Progenitor cell of endocrine pancreas (in vitro differentiated cells): ENCODE measurements around the gene AHCYL1. TPM values are rescaled to one million over a fixed set of nuclear protein-coding genes. Genes with fewer than 3 reads are reported as not detected.

ENCODE experiments used
- DNase-seq: peaks from one replicate; pipeline ENCODE4 v3.0.0; 2021; ENCODE audit warnings: low spot score; ENCODE audit not compliant: unreplicated experiment
- H3K27ac Mint-ChIP-seq: 2 replicates; pipeline ENCODE4 v1.8.0; 2021; ENCODE audit warnings: mild to moderate bottlenecking, moderate library complexity, mixed read lengths
- H3K27me3 Mint-ChIP-seq: 2 replicates; pipeline ENCODE4 v1.8.0; 2021; ENCODE audit warnings: mixed read lengths
- H3K36me3 Mint-ChIP-seq: 2 replicates; pipeline ENCODE4 v1.8.0; 2022; ENCODE audit warnings: mixed read lengths; ENCODE audit not compliant: insufficient read depth
- H3K4me1 Mint-ChIP-seq: 2 replicates; pipeline ENCODE4 v1.8.0; 2021; ENCODE audit warnings: low read depth, mixed read lengths
- H3K4me3 Mint-ChIP-seq: 2 replicates; pipeline ENCODE4 v1.8.0; 2021; ENCODE audit warnings: low read depth, mild to moderate bottlenecking, moderate library complexity, mixed read lengths
- H3K9me3 Mint-ChIP-seq: 2 replicates; pipeline ENCODE4 v1.8.0; 2021; ENCODE audit warnings: low read depth, mixed read lengths
- total RNA-seq: library from RNA; stranded (reverse); gene quantifications from 2 replicates; pipeline ENCODE4 v1.2.1, GENCODE V29; 2021
- TF ChIP-seq, protein P1 (sequence below): fragments of 200-600 bp; sonication (generic); IDR thresholded peaks from one replicate; pipeline ENCODE4 v1.5.0; 2021; ENCODE audit warnings: antibody characterized with exemption, mild to moderate bottlenecking; ENCODE audit not compliant: unreplicated experiment

Gene AHCYL1
- total RNA-seq, 1 donor from 2014 or later, result 90.2 TPM

DNA sequence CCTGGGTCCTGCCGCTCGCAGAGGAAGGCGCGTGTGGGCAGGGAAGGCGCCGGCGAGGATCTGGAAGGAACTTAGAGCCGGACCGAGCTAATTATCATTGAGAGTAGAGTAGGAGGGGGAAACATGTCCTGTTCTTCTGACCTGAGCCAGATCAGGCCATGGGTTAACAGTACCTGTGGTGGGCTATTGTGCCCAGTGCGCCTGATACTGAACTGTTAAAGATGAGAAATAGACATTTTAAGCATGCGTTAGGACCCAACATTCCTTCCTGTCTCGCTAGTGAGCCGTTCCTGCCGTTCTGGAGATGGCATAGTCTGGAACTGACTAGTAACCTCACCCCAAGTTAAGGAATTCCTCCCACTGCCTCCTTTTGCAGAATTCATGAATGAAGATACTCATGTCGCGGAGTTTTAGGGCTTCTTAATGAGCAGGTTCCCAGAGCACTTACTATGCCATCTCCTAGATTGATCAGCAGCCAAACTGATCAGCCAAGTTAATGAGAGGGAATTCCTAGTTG is 50.7 kb downstream of the AHCYL1 start:
- H3K27ac Mint-ChIP-seq, result peak overlapping the region; percentile 92
- H3K4me3 Mint-ChIP-seq, result peak overlapping the region; percentile 94
- peaks cover 11% of the 10 kb centered on the region for H3K36me3 Mint-ChIP-seq
- H3K9me3 Mint-ChIP-seq, result no peaks in the 10 kb centered on the region
- peaks cover 21% of the 10 kb centered on the region for H3K4me1 Mint-ChIP-seq
- DNase-seq, result no peak
- H3K27me3 Mint-ChIP-seq, result no peaks in the 10 kb centered on the region
- TF ChIP-seq, protein P1, sequence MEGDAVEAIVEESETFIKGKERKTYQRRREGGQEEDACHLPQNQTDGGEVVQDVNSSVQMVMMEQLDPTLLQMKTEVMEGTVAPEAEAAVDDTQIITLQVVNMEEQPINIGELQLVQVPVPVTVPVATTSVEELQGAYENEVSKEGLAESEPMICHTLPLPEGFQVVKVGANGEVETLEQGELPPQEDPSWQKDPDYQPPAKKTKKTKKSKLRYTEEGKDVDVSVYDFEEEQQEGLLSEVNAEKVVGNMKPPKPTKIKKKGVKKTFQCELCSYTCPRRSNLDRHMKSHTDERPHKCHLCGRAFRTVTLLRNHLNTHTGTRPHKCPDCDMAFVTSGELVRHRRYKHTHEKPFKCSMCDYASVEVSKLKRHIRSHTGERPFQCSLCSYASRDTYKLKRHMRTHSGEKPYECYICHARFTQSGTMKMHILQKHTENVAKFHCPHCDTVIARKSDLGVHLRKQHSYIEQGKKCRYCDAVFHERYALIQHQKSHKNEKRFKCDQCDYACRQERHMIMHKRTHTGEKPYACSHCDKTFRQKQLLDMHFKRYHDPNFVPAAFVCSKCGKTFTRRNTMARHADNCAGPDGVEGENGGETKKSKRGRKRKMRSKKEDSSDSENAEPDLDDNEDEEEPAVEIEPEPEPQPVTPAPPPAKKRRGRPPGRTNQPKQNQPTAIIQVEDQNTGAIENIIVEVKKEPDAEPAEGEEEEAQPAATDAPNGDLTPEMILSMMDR, result no peak

DNA sequence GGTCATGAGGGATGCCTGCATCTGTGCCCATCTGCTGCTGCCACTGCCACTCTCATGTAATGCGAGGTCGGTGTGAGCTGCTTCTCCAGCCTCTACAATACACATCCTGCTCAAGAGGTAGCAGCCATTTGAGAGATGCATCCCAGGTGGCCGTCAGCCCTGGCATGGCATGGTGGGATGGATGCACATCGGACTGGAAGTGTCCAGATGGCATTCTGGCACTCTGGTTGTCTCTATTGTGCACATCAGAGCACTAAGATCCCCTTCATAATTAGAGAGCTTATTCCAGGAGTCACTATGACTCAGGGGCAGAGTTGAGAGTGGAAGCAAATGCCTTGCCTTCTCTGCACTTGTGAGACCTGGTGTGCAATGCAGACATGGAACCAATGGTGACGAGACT is 53.7 kb downstream of the AHCYL1 start:
- H3K4me1 Mint-ChIP-seq, result peaks cover 9% of the 10 kb centered on the region
- no peak overlapping the region for H3K27ac Mint-ChIP-seq
- H3K4me3 Mint-ChIP-seq, result no peak overlapping the region
- H3K27me3 Mint-ChIP-seq, result no peaks in the 10 kb centered on the region
- H3K9me3 Mint-ChIP-seq, result no peaks in the 10 kb centered on the region
- TF ChIP-seq, protein P1, result no peak
- H3K36me3 Mint-ChIP-seq, result peaks cover 15% of the 10 kb centered on the region
- no peak for DNase-seq

DNA sequence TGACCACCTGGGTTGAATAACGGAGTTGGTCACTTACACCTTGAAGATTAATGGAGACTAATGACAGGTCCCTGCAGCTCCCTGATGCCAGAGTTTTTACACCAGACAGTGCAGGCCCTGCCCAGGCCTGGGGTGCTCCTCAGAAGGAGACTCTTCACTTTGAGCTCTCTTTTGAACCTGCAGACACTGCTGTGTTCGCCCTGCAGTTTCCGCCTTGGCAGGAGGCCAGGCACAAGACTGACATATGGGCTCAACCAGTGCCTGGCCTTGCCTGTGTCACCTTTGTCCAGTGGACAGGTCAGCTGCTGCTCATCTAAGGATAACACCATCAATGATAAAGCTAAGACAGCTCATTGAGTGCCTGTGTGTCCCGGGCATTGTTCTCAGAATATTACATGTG is 55.1 kb downstream of the AHCYL1 start:
- no peak for DNase-seq
- Mint-ChIP-seq H3K36me3 (peaks cover 18% of the 10 kb centered on the region), H3K27me3 (no peaks in the 10 kb centered on the region), H3K9me3 (no peaks in the 10 kb centered on the region), H3K4me1 (peaks cover 9% of the 10 kb centered on the region), H3K27ac (no peak overlapping the region), H3K4me3 (no peak overlapping the region)
- TF ChIP-seq, protein P1, result no peak

DNA sequence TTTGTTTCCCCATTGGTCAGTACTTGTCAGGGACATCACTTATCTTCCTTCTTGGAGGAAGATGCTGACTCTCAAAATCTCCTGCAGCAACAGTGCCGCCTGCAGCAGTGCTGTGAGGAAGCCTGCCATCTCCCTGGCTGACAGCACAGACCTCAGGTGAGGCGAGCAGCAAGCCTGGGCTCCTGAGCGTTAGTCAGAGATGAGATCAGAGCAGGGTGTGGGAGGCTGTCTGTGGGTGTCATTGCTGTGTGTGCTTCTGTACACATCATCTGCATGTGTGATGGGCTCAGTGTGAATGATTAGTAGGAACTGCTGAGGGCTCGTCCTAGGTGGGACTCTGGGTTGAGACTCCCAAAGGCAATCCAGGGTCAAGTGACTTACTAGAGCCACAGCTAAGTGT is 56.0 kb downstream of the AHCYL1 start:
- TF ChIP-seq, protein P1, result no peak
- Mint-ChIP-seq H3K9me3 (no peaks in the 10 kb centered on the region), H3K27ac (no peak overlapping the region), H3K4me3 (no peak overlapping the region), H3K36me3 (peaks cover 20% of the 10 kb centered on the region), H3K27me3 (no peaks in the 10 kb centered on the region), H3K4me1 (peaks cover 5% of the 10 kb centered on the region)
- DNase-seq, result no peak

DNA sequence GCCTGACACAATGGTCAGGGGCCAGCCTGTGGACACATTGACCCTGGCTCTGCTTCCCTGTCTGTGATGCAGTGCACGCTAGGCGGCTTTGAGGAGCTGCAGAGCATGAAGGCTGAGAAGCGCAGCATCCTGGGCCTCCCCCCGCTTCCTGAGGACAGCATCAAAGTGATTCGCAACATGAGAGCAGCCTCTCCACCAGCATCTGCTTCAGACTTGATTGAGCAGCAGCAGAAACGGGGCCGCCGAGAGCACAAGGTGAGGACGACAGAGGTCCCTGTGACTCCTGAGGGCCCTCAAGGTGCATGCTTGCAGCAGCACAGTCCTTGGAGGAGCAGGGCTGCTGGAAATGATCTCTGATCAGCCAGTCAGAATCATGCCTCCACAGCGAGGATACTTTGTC is 58.5 kb downstream of the AHCYL1 start:
- no peak for DNase-seq
- Mint-ChIP-seq H3K4me3 (no peak overlapping the region), H3K27ac (no peak overlapping the region), H3K9me3 (no peaks in the 10 kb centered on the region), H3K27me3 (no peaks in the 10 kb centered on the region), H3K36me3 (peaks cover 28% of the 10 kb centered on the region), H3K4me1 (no peaks in the 10 kb centered on the region)
- TF ChIP-seq, protein P1, result no peak
